Measurements from ENCODE around the gene NKD2.

NKD2 gene

GRCh38 chr5:1039706-1040260, 31.2 kb downstream of the NKD2 start:
- Histone ChIP-seq H3K27me3 (ENCODE audit: control insufficient read depth, low read length) (no peaks in the 10 kb centered on the region), H4K20me1 (ENCODE audit: control insufficient read depth, insufficient read depth, low read depth, low read length) (no peaks in the 10 kb centered on the region), H3F3A (ENCODE audit: control insufficient read depth, insufficient read depth) (no peaks in the 10 kb centered on the region), H3K36me3 (ENCODE audit: control insufficient read depth, low read length) (no peaks in the 10 kb centered on the region), H3K79me2 (ENCODE audit: control insufficient read depth, low read length) (no peaks in the 10 kb centered on the region), H3K4me2 (ENCODE audit: low read length) (no peak overlapping the region), H3K9me3 (ENCODE audit: control insufficient read depth, insufficient read depth, low read length) (peaks cover 12% of the 10 kb centered on the region; the same call in 1 of the 2 replicates), H3K4me3 (ENCODE audit: low read length) (no peak overlapping the region), H3K27ac (ENCODE audit: low read depth, low read length) (no peak overlapping the region), H3K9me2 (replicated peaks; ENCODE audit: control insufficient read depth, low read length) (no peaks in the 10 kb centered on the region), H3K4me1 (ENCODE audit: control insufficient read depth, low read length) (no peaks in the 10 kb centered on the region)
- TF ChIP-seq EZH2phosphoT487 (IDR thresholded peaks at IDR 0.05; ENCODE audit: borderline replicate concordance, low read length) (no peak), CTCF (IDR thresholded peaks at IDR 0.05; ENCODE audit: low read depth, low read length, poor library complexity, severe bottlenecking) (no peak)

- H3K4me3 ChIP-seq (ENCODE audit: low read length): no peak overlapping the region
- no peaks in the 10 kb centered on the region for H3K4me1 ChIP-seq (ENCODE audit: control insufficient read depth, low read length)
- H3K9me3 ChIP-seq (ENCODE audit: control insufficient read depth, insufficient read depth, low read length): peaks cover 10% of the 10 kb centered on the region; the same call in 1 of the 2 replicates
- H3K36me3 ChIP-seq (ENCODE audit: control insufficient read depth, low read length): no peaks in the 10 kb centered on the region
- H3K79me2 ChIP-seq (ENCODE audit: control insufficient read depth, low read length): no peaks in the 10 kb centered on the region
- H3F3A ChIP-seq (ENCODE audit: control insufficient read depth, insufficient read depth): no peaks in the 10 kb centered on the region
- H4K20me1 ChIP-seq (ENCODE audit: control insufficient read depth, insufficient read depth, low read depth, low read length): no peaks in the 10 kb centered on the region
- no peak overlapping the region for H3K4me2 ChIP-seq (ENCODE audit: low read length)
- H3K27me3 ChIP-seq (ENCODE audit: control insufficient read depth, low read length): no peaks in the 10 kb centered on the region
- TF ChIP-seq CTCF (IDR thresholded peaks at IDR 0.05; ENCODE audit: low read depth, low read length, poor library complexity, severe bottlenecking) (no peak), EZH2phosphoT487 (IDR thresholded peaks at IDR 0.05; ENCODE audit: borderline replicate concordance, low read length) (no peak)
- H3K9me2 ChIP-seq (replicated peaks; ENCODE audit: control insufficient read depth, low read length): no peaks in the 10 kb centered on the region
- no peak overlapping the region for H3K27ac ChIP-seq (ENCODE audit: low read depth, low read length)
These were observed 32.0 kb downstream of the NKD2 start for GRCh38 chr5:1040571-1040970.

- Histone ChIP-seq H3K4me2 (ENCODE audit: low read length) (no peak overlapping the region), H3F3A (ENCODE audit: control insufficient read depth, insufficient read depth) (no peaks in the 10 kb centered on the region), H3K9me3 (ENCODE audit: control insufficient read depth, insufficient read depth, low read length) (peaks cover 20% of the 10 kb centered on the region; the same call in 1 of the 2 replicates), H3K27ac (ENCODE audit: low read depth, low read length) (no peak overlapping the region), H4K20me1 (ENCODE audit: control insufficient read depth, insufficient read depth, low read depth, low read length) (no peaks in the 10 kb centered on the region), H3K4me3 (ENCODE audit: low read length) (no peak overlapping the region), H3K36me3 (ENCODE audit: control insufficient read depth, low read length) (no peaks in the 10 kb centered on the region), H3K4me1 (ENCODE audit: control insufficient read depth, low read length) (no peaks in the 10 kb centered on the region), H3K79me2 (ENCODE audit: control insufficient read depth, low read length) (no peaks in the 10 kb centered on the region), H3K9me2 (replicated peaks; ENCODE audit: control insufficient read depth, low read length) (no peaks in the 10 kb centered on the region), H3K27me3 (ENCODE audit: control insufficient read depth, low read length) (no peaks in the 10 kb centered on the region)
- TF ChIP-seq EZH2phosphoT487 (IDR thresholded peaks at IDR 0.05; ENCODE audit: borderline replicate concordance, low read length) (no peak), CTCF (IDR thresholded peaks at IDR 0.05; ENCODE audit: low read depth, low read length, poor library complexity, severe bottlenecking) (no peak)
These were observed 32.9 kb downstream of the NKD2 start for GRCh38 chr5:1041225-1042143.

Measured in DOHH2 (cell line).